ENCODE measurements around the gene LPAR6. TPM values are rescaled to one million over a fixed set of nuclear protein-coding genes. Genes with fewer than 3 reads are reported as not detected.

The LPAR6 gene
- total RNA-seq, 1 donor from 2014 or later, result 4.1 TPM

DNA sequence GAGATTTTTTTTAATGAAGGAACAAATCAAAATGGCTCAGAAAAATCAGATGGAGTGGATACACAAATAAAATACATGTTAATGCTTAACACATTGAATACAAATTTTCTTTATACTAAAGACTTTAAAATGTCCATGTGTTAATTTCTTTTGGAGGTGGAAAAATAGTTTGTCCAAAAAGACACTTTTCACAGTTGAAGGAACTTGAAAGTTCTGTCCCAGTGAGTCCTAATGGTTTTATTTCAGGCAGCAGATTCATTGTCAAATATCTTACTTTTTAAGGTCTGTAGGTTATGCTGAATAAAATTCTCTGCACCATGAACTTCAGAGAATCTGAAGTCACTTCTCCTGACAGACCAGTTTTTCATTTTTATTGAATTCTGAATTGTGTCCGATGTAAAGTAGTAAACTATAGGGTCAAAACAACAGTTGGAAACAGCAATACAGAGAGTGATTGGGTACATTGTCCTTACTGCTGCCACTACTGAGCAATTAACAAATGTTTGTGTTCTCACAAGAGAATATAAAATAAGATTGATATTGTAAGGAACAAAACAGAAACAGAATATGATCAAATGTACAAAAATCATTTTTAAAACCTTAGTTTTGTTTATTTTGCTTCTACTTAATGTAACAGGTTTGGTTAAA is 1.6 kb downstream of the LPAR6 start:
- H3K79me2 ChIP-seq (ENCODE audit: insufficient read depth, low read length), result peaks cover 28% of the 10 kb centered on the region
- no peaks in the 10 kb centered on the region for H3K4me1 ChIP-seq (ENCODE audit: insufficient read depth, low read length)
- H3K9ac ChIP-seq (ENCODE audit: low read length), result peak overlapping the region; percentile 86
- no peak overlapping the region for H2AFZ ChIP-seq (ENCODE audit: low read depth, low read length)
- no peaks in the 10 kb centered on the region for H4K20me1 ChIP-seq (ENCODE audit: insufficient read depth, low read length)
- H3K27me3 Mint-ChIP-seq (ENCODE audit: low read depth, unreplicated experiment), result no peaks in the 10 kb centered on the region
- H3K9me3 ChIP-seq (ENCODE audit: insufficient read depth, low read depth, low read length), result no peaks in the 10 kb centered on the region
- peaks cover 5% of the 10 kb centered on the region for H3K36me3 Mint-ChIP-seq (ENCODE audit: low read depth, unreplicated experiment)
- TF ChIP-seq, protein P1, sequence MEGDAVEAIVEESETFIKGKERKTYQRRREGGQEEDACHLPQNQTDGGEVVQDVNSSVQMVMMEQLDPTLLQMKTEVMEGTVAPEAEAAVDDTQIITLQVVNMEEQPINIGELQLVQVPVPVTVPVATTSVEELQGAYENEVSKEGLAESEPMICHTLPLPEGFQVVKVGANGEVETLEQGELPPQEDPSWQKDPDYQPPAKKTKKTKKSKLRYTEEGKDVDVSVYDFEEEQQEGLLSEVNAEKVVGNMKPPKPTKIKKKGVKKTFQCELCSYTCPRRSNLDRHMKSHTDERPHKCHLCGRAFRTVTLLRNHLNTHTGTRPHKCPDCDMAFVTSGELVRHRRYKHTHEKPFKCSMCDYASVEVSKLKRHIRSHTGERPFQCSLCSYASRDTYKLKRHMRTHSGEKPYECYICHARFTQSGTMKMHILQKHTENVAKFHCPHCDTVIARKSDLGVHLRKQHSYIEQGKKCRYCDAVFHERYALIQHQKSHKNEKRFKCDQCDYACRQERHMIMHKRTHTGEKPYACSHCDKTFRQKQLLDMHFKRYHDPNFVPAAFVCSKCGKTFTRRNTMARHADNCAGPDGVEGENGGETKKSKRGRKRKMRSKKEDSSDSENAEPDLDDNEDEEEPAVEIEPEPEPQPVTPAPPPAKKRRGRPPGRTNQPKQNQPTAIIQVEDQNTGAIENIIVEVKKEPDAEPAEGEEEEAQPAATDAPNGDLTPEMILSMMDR (IDR thresholded peaks at IDR 0.05; ENCODE audit: insufficient read depth, low read depth, low read length), result no peak
- no peak for TF ChIP-seq EZH2 (IDR thresholded peaks at IDR 0.05; ENCODE audit: insufficient read depth, low read length)
- no peaks in the 10 kb centered on the region for H3K9me3 Mint-ChIP-seq (ENCODE audit: unreplicated experiment)
- FAIRE-seq, result no peak
- H3K27me3 ChIP-seq (ENCODE audit: insufficient read depth, low read length), result no peaks in the 10 kb centered on the region
- no peaks in the 10 kb centered on the region for H3K36me3 ChIP-seq (ENCODE audit: insufficient read depth, low read length)
- H3K4me3 ChIP-seq (ENCODE audit: insufficient read depth, low read depth, low read length), result peak overlapping the region; percentile 78
- no peak for DNase-seq (ENCODE audit: low read depth)
- no peak overlapping the region for H3K27ac Mint-ChIP-seq (ENCODE audit: unreplicated experiment)
- H3K4me2 ChIP-seq (ENCODE audit: low read length), result peak overlapping the region; percentile 87
- H3K27ac ChIP-seq (ENCODE audit: low read depth, low read length), result peak overlapping the region; percentile 56
- peaks cover 11% of the 10 kb centered on the region for H3K4me1 Mint-ChIP-seq (ENCODE audit: low read depth, unreplicated experiment)
- H3K4me3 Mint-ChIP-seq (ENCODE audit: unreplicated experiment), result peak overlapping the region; percentile 88

DNA sequence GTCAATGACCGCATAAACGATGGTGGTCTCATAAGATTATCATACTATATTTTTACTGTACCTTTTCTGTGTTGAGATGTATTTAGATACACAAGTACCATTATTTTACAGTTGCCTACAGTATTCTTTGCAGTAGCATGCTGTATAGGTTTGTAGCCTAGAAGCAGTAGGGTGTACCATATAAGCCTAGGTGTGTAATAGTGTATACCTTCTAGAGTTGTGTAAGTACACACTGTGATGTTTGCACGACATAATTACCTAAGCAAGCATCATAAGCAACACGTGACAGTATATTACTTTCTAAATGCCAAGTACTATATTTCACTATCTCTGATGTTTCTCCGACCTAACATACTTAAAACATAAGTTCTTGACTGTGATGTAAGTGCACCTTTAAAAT is 2.7 kb downstream of the LPAR6 start:
- H3K79me2 ChIP-seq (ENCODE audit: insufficient read depth, low read length), result peaks cover 28% of the 10 kb centered on the region
- no peaks in the 10 kb centered on the region for H3K9me3 ChIP-seq (ENCODE audit: insufficient read depth, low read depth, low read length)
- H3K27me3 ChIP-seq (ENCODE audit: insufficient read depth, low read length), result no peaks in the 10 kb centered on the region
- DNase-seq (ENCODE audit: low read depth) (no peak), FAIRE-seq (peak; percentile 26)
- no peak overlapping the region for H3K4me3 ChIP-seq (ENCODE audit: insufficient read depth, low read depth, low read length)
- peak overlapping the region; percentile 66 for H3K4me3 Mint-ChIP-seq (ENCODE audit: unreplicated experiment)
- H3K27ac ChIP-seq (ENCODE audit: low read depth, low read length), result no peak overlapping the region
- TF ChIP-seq, protein P1 (IDR thresholded peaks at IDR 0.05; ENCODE audit: insufficient read depth, low read depth, low read length), result no peak
- TF ChIP-seq EZH2 (IDR thresholded peaks at IDR 0.05; ENCODE audit: insufficient read depth, low read length), result no peak
- no peaks in the 10 kb centered on the region for H3K36me3 ChIP-seq (ENCODE audit: insufficient read depth, low read length)
- peaks cover 11% of the 10 kb centered on the region for H3K4me1 Mint-ChIP-seq (ENCODE audit: low read depth, unreplicated experiment)
- no peaks in the 10 kb centered on the region for H3K9me3 Mint-ChIP-seq (ENCODE audit: unreplicated experiment)
- H2AFZ ChIP-seq (ENCODE audit: low read depth, low read length), result no peak overlapping the region
- no peaks in the 10 kb centered on the region for H3K27me3 Mint-ChIP-seq (ENCODE audit: low read depth, unreplicated experiment)
- no peaks in the 10 kb centered on the region for H4K20me1 ChIP-seq (ENCODE audit: insufficient read depth, low read length)
- peak overlapping the region; percentile 87 for H3K4me2 ChIP-seq (ENCODE audit: low read length)
- no peak overlapping the region for H3K9ac ChIP-seq (ENCODE audit: low read length)
- no peak overlapping the region for H3K27ac Mint-ChIP-seq (ENCODE audit: unreplicated experiment)
- no peaks in the 10 kb centered on the region for H3K36me3 Mint-ChIP-seq (ENCODE audit: low read depth, unreplicated experiment)
- H3K4me1 ChIP-seq (ENCODE audit: insufficient read depth, low read length), result no peaks in the 10 kb centered on the region

DNA sequence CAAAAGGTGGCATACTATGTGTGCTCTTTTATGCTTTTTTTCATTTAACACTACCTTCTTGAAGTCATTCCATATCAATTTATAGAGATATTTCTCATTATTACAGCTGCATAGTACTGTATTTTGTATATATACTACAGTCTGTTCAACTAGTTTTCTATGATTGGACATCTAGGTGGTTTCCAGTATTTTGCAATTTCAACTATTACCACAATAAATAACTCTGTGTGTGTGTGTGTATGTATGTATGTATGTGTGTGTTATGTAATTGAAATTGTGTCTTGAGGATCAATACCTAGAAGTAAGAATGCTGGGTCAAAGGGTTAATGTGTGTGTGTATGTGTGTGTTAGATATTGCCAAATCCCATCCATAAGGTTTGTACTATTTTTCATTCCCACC is 7.0 kb downstream of the LPAR6 start:
- peaks cover 11% of the 10 kb centered on the region for H3K79me2 ChIP-seq (ENCODE audit: insufficient read depth, low read length)
- no peak overlapping the region for H3K27ac Mint-ChIP-seq (ENCODE audit: unreplicated experiment)
- H3K4me1 Mint-ChIP-seq (ENCODE audit: low read depth, unreplicated experiment), result peaks cover 3% of the 10 kb centered on the region
- TF ChIP-seq EZH2 (IDR thresholded peaks at IDR 0.05; ENCODE audit: insufficient read depth, low read length), result no peak
- TF ChIP-seq, protein P1 (IDR thresholded peaks at IDR 0.05; ENCODE audit: insufficient read depth, low read depth, low read length), result no peak
- no peak overlapping the region for H2AFZ ChIP-seq (ENCODE audit: low read depth, low read length)
- H3K9me3 ChIP-seq (ENCODE audit: insufficient read depth, low read depth, low read length), result no peaks in the 10 kb centered on the region
- H3K4me2 ChIP-seq (ENCODE audit: low read length), result no peak overlapping the region
- H3K4me3 ChIP-seq (ENCODE audit: insufficient read depth, low read depth, low read length), result no peak overlapping the region
- peaks cover 2% of the 10 kb centered on the region for H3K4me1 ChIP-seq (ENCODE audit: insufficient read depth, low read length)
- no peaks in the 10 kb centered on the region for H4K20me1 ChIP-seq (ENCODE audit: insufficient read depth, low read length)
- no peaks in the 10 kb centered on the region for H3K27me3 Mint-ChIP-seq (ENCODE audit: low read depth, unreplicated experiment)
- no peaks in the 10 kb centered on the region for H3K36me3 ChIP-seq (ENCODE audit: insufficient read depth, low read length)
- H3K4me3 Mint-ChIP-seq (ENCODE audit: unreplicated experiment), result no peak overlapping the region
- no peak overlapping the region for H3K27ac ChIP-seq (ENCODE audit: low read depth, low read length)
- no peak overlapping the region for H3K9ac ChIP-seq (ENCODE audit: low read length)
- no peaks in the 10 kb centered on the region for H3K27me3 ChIP-seq (ENCODE audit: insufficient read depth, low read length)
- DNase-seq (ENCODE audit: low read depth), result no peak
- no peaks in the 10 kb centered on the region for H3K9me3 Mint-ChIP-seq (ENCODE audit: unreplicated experiment)
- H3K36me3 Mint-ChIP-seq (ENCODE audit: low read depth, unreplicated experiment), result no peaks in the 10 kb centered on the region
- FAIRE-seq, result peak; percentile 13
